Right lobe of liver (tissue), 4 donors: ENCODE measurements around the gene DCTN2.

Source experiments
- POLR2A ChIP-seq: fragments of 450-650 bp; IDR thresholded peaks from one replicate; pipeline ENCODE4 v1.6.1; 2017; ENCODE audit warnings: antibody characterized with exemption, mild to moderate bottlenecking
- TF ChIP-seq, protein P1 (sequence below), 4 donors: fragments of 200-600 bp in 3 of 4; fragments of 450-650 bp in 1 of 4; IDR thresholded peaks; one replicate each; pipeline versions ENCODE4 v1.5.1 to v1.8.0; 2016 to 2022; ENCODE audit warnings: antibody characterized with exemption in 4 of 4, mild to moderate bottlenecking in 2 of 4
- donor health status: DM: no; HTN: no; CAD: no.
- donor health status: DM: no; HTN: no; CAD: no.
- donor health status: DM: no; HTN: yes; CAD: no.

- TF ChIP-seq, protein P1, sequence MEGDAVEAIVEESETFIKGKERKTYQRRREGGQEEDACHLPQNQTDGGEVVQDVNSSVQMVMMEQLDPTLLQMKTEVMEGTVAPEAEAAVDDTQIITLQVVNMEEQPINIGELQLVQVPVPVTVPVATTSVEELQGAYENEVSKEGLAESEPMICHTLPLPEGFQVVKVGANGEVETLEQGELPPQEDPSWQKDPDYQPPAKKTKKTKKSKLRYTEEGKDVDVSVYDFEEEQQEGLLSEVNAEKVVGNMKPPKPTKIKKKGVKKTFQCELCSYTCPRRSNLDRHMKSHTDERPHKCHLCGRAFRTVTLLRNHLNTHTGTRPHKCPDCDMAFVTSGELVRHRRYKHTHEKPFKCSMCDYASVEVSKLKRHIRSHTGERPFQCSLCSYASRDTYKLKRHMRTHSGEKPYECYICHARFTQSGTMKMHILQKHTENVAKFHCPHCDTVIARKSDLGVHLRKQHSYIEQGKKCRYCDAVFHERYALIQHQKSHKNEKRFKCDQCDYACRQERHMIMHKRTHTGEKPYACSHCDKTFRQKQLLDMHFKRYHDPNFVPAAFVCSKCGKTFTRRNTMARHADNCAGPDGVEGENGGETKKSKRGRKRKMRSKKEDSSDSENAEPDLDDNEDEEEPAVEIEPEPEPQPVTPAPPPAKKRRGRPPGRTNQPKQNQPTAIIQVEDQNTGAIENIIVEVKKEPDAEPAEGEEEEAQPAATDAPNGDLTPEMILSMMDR (IDR thresholded peaks at IDR 0.05): peak in 1 of 4 donors; percentile 27
- TF ChIP-seq POLR2A: peak; percentile 54
Measured at GRCh38 chr12:57487597-57488401, 59.2 kb downstream of the DCTN2 start, which contains the start of gene MARS1.
